Tibial nerve (tissue), 4 donors: ENCODE data around the gene COMMD2. TPM values are rescaled to one million over a fixed set of nuclear protein-coding genes. Genes with fewer than 3 reads are reported as not detected.

Source experiments
- DNase-seq, 2 donors: peaks; one replicate each; pipeline ENCODE4 v3.0.0-alpha.2; 2019; ENCODE audit warnings: low spot score in 2 of 2
- H3K27ac ChIP-seq, 4 donors: fragments of 200-600 bp; sonication (generic) in 3 of 4; one replicate each; pipeline ENCODE4 v1.5.1; 2017 to 2019; ENCODE audit warnings: mild to moderate bottlenecking in 1 of 4
- H3K27me3 ChIP-seq, 2 donors: fragments of 200-600 bp; sonication (generic) in 1 of 2; one replicate each; pipeline versions ENCODE4 v1.5.1 to v1.6.0; 2017 to 2019
- H3K36me3 ChIP-seq, 3 donors: fragments of 200-600 bp; sonication (generic); one replicate each; pipeline ENCODE4 v1.5.1; 2018 to 2019
- H3K4me1 ChIP-seq, 4 donors: fragments of 200-600 bp; sonication (generic) in 3 of 4; one replicate each; pipeline ENCODE4 v1.5.1; 2017 to 2019
- H3K4me3 ChIP-seq, 4 donors: fragments of 200-600 bp; sonication (generic) in 3 of 4; one replicate each; pipeline ENCODE4 v1.5.1; 2017 to 2019; ENCODE audit warnings: mild to moderate bottlenecking in 1 of 4, moderate library complexity in 1 of 4
- H3K9me3 ChIP-seq, 4 donors: fragments of 200-600 bp; sonication (generic) in 3 of 4; one replicate each; pipeline ENCODE4 v1.5.1; 2017 to 2019
- CTCF ChIP-seq, 5 experiments: fragments of 200-600 bp in 3 of 5; fragments of 450-650 bp in 2 of 5; sonication (generic) in 3 of 5; IDR thresholded peaks; one replicate each; pipeline ENCODE4 v1.5.1; 2016 to 2019; ENCODE audit warnings: antibody characterized with exemption in 5 of 5, mild to moderate bottlenecking in 3 of 5, moderate library complexity in 2 of 5
- EP300 ChIP-seq, 2 donors: sonication (generic); formaldehyde crosslinking; IDR thresholded peaks; one replicate each; pipeline ENCODE4 v1.6.1; 2017; ENCODE audit warnings: antibody characterized with exemption in 2 of 2, mild to moderate bottlenecking in 1 of 2
- POLR2A ChIP-seq, 2 donors: fragments of 450-650 bp; IDR thresholded peaks; one replicate each; pipeline ENCODE4 v1.6.1; 2017; ENCODE audit warnings: antibody characterized with exemption in 2 of 2, mild to moderate bottlenecking in 2 of 2, moderate library complexity in 2 of 2
- WGBS, 2 donors: methylation state at CpG; one replicate each; pipeline ENCODE4 v1.1.5; 2018; 5-methylcytosine and 5-hydroxymethylcytosine counted together
- total RNA-seq, 4 donors: library from RNA; depleted of rRNA; stranded (reverse); fragments of >200 nt; gene quantifications; one replicate each; pipeline ENCODE4 v1.1.0, GENCODE V29; 2016

Gene COMMD2
- total RNA-seq, 4 donors from 2014 or later: 18.6 to 28.2 (median 22.3) TPM

GRCh38 chr3:149751551-149751950 is 738 bp downstream of the COMMD2 start:
- Histone ChIP-seq H3K27me3 (no peaks in the 10 kb centered on the region), H3K9me3 (no peaks in the 10 kb centered on the region), H3K27ac (peak overlapping the region in 3 of 4 donors; percentile 75 to 91 (median 79)), H3K4me1 (peaks cover 0 to 30% (median 7%) of the 10 kb centered on the region in 4 donors), H3K36me3 (peaks cover 0 to 37% (median 0%) of the 10 kb centered on the region in 3 donors), H3K4me3 (peak overlapping the region; percentile 68 to 92 (median 86))
- 14 to 16% methylated on average over 4 of the region's 4 CpGs for WGBS, 2 donors
- no peak for TF ChIP-seq POLR2A (IDR thresholded peaks at IDR 0.05)
- TF ChIP-seq EP300 (IDR thresholded peaks at IDR 0.05): no peak
- TF ChIP-seq CTCF (IDR thresholded peaks at IDR 0.05): no peak
- DNase-seq: no peak

GRCh38 chr3:149744606-149745005 is 7.7 kb downstream of the COMMD2 start:
- Histone ChIP-seq H3K4me1 (peaks cover 0 to 10% (median 0%) of the 10 kb centered on the region in 4 donors), H3K4me3 (no peak overlapping the region), H3K27ac (no peak overlapping the region), H3K36me3 (peaks cover 0 to 96% (median 0%) of the 10 kb centered on the region in 3 donors), H3K9me3 (no peaks in the 10 kb centered on the region), H3K27me3 (no peaks in the 10 kb centered on the region)
- DNase-seq: no peak
- no peak for TF ChIP-seq CTCF (IDR thresholded peaks at IDR 0.05)
- TF ChIP-seq POLR2A (IDR thresholded peaks at IDR 0.05): no peak
- TF ChIP-seq EP300 (IDR thresholded peaks at IDR 0.05): no peak
- WGBS, 2 donors: 93 to 95% methylated on average over 3 of the region's 3 CpGs

GRCh38 chr3:149744151-149744550 is 8.1 kb downstream of the COMMD2 start:
- no peak for TF ChIP-seq CTCF (IDR thresholded peaks at IDR 0.05)
- TF ChIP-seq EP300 (IDR thresholded peaks at IDR 0.05): no peak
- TF ChIP-seq POLR2A (IDR thresholded peaks at IDR 0.05): no peak
- peaks cover 0 to 96% (median 0%) of the 10 kb centered on the region in 3 donors for H3K36me3 ChIP-seq
- no peaks in the 10 kb centered on the region for H3K9me3 ChIP-seq
- H3K27ac ChIP-seq: no peak overlapping the region
- no peak overlapping the region for H3K4me3 ChIP-seq
- no peaks in the 10 kb centered on the region for H3K27me3 ChIP-seq
- no peak for DNase-seq
- H3K4me1 ChIP-seq: peaks cover 0 to 8% (median 0%) of the 10 kb centered on the region in 4 donors

GRCh38 chr3:149739396-149739795 is 12.9 kb downstream of the COMMD2 start:
- Histone ChIP-seq H3K4me1 (peaks cover 0 to 16% (median 0%) of the 10 kb centered on the region in 4 donors), H3K27me3 (no peaks in the 10 kb centered on the region), H3K4me3 (no peak overlapping the region), H3K9me3 (no peaks in the 10 kb centered on the region), H3K27ac (no peak overlapping the region), H3K36me3 (peaks cover 0 to 55% (median 0%) of the 10 kb centered on the region in 3 donors)
- WGBS, 2 donors: 66 to 74% methylated on average over 2 of the region's 2 CpGs
- DNase-seq: no peak
- TF ChIP-seq EP300 (IDR thresholded peaks at IDR 0.05) (no peak), POLR2A (IDR thresholded peaks at IDR 0.05) (no peak), CTCF (IDR thresholded peaks at IDR 0.05) (no peak)

- TF ChIP-seq EP300 (IDR thresholded peaks at IDR 0.05): no peak
- no peak for TF ChIP-seq CTCF (IDR thresholded peaks at IDR 0.05)
- TF ChIP-seq POLR2A (IDR thresholded peaks at IDR 0.05): no peak
- Histone ChIP-seq H3K27ac (no peak overlapping the region), H3K4me1 (peaks cover 0 to 11% (median 0%) of the 10 kb centered on the region in 4 donors), H3K27me3 (no peaks in the 10 kb centered on the region), H3K36me3 (peaks cover 0 to 50% (median 0%) of the 10 kb centered on the region in 3 donors), H3K9me3 (no peaks in the 10 kb centered on the region), H3K4me3 (no peak overlapping the region)
- DNase-seq: no peak
- WGBS, 2 donors: 87 to 91% methylated on average over 2 of the region's 2 CpGs
These were observed 13.4 kb downstream of the COMMD2 start for GRCh38 chr3:149738876-149739275.
